ENCODE data around the gene CES1. TPM values are rescaled to one million over a fixed set of nuclear protein-coding genes. Genes with fewer than 3 reads are reported as not detected.
"Not testable (repeated sequence)": the region's sequence is repeated elsewhere in the genome, so short reads cannot be mapped to it uniquely, and the experiment has no call there.

Gene CES1
- total RNA-seq, 1 donor from 2014 or later, result 0.13 TPM

DNA sequence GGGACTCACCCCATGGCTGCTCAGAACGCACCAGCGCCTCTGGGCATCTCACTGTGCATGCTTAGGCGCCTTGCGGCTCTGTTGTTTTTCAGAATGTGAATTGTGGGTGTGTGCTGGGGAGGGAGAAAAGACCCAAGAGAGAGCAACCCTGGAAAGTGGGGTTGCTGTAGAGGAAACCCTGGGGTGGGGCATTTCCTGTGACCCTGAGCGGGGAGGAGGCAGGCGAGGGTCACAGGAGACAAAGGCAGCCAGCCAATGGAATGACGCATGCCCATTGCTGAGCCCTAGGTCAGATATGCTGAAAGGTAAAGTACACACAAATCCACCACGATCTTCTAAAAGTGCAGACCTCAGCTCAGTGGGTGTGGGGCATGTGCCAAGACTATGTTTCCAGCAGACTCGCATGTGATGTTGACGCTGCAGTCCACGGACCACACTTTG, 39.9 kb downstream of the CES1 start:
- not testable (repeated sequence) for DNase-seq (ENCODE audit: low read depth, low spot score)

DNA sequence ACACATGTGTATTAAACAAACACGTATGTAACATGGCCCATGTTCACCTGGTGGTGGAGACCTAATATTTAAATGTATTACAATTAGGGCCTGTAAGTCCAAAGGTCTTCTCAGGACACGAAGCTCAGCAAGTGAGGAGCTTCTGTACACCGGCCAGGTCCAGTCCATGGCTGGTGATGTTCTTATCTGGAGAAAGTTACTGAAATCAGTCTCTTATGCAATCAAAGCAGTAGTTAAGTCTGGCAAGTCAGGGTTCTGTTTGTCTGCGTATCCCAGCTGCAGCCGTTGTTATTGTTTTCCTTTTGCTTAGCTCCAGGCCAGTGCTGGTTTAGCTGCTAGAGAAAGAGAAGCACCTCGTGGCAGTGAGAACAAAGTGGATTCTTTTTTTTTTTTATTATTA, 41.4 kb downstream of the CES1 start:
- DNase-seq (ENCODE audit: low read depth, low spot score), result not testable (repeated sequence)

DNA sequence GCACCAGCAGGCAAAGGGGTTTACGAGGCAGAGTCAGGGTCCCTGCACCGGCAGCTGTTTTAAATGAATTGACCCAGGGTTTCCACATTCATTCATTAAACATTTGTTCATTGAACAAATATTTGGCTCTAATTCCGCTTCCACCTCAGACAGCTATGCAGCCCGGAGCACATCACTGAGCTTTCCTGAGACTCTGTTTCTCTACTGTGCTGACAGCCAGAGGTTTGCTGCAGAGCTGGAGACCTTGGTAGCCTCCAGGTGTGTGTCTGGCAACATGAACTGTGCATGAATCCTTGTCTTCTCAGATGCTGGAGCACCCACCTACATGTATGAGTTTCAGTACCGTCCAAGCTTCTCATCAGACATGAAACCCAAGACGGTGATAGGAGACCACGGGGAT, 42.7 kb downstream of the CES1 start:
- not testable (repeated sequence) for DNase-seq (ENCODE audit: low read depth, low spot score)

DNA sequence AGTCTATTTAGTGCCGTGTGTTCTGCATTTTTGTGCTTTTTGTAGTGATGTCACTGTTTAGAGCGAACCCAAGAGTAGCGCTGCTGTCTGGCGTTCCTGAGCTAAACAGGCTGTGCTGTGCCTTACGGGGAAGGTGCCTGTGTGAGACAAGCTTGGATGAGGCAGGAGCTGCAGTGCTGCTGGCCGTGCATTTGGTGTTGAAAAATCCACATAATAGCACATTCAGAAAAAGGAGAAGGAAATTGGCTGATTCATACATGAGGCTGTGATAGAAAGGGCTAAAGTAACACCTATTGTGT, 50.2 kb downstream of the CES1 start:
- not testable (repeated sequence) for DNase-seq (ENCODE audit: low read depth, low spot score)

DNA sequence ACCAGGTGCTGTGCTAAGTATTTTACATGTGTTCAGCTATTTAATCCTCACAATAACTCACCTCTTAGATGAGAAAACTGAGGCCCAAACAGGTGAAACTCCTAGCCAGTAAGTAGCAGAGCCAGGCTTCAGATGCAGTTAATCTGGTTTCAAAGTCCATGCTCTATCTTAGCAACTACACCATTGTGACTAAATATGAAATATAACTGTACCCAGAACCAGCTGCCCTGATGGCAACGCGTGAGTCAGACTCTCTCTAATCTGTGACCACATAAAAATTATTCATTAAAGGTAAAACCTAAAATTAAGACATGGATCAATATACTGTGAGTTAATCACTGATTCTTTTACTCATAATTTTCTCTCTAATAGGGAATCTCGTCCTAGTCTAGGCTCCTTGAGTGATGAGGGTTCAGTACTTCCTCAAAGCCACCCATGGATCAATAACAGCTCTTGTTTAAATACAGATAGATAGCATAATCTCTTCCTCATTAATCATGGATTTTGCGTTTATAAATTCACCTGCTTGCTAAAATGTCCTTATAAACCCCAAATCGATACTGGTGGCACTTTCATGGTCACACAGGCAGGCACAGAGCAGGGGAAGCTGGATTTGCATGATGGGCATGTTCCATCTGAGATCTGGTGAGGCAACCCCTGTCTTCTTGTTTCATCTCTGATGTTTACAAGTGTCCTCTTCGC, 50.7 kb downstream of the CES1 start:
- not testable (repeated sequence) for DNase-seq (ENCODE audit: low read depth, low spot score)

DNA sequence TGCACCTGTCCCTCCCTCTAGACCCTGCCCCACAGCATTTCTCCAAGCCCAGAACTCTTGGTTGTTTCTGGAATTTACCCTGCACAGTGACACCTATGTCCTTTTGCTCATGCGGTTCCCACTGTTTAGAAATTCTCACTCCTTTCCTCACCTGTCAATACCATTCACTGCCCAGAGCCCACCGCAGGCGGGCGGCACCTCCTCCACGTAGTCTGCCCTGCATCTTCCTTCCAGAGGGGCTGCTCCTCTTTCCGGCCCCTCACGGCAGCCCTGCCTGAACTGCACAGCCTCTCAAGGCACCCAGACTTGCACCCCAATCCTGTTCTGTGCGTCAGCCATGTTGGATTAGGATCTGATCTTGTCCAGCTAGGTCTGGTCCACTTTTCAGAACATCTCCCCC, 51.4 kb downstream of the CES1 start:
- DNase-seq (ENCODE audit: low read depth, low spot score), result not testable (repeated sequence)

DNA sequence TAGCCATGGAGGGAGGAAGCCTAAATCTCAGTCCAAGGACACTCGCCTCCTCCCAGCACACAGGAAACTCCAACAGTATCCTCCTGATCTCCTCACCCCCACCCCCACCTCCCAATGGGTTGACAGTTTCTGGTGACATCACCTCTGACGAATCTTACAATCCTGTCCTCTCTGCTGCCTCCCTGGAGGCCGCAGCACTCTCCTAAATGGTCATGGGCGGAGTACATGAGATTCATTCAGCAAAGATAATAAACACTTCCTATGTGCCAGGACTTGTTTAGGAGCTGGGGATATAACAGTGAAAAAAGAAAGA, 52.8 kb downstream of the CES1 start:
- DNase-seq (ENCODE audit: low read depth, low spot score), result not testable (repeated sequence)

DNA sequence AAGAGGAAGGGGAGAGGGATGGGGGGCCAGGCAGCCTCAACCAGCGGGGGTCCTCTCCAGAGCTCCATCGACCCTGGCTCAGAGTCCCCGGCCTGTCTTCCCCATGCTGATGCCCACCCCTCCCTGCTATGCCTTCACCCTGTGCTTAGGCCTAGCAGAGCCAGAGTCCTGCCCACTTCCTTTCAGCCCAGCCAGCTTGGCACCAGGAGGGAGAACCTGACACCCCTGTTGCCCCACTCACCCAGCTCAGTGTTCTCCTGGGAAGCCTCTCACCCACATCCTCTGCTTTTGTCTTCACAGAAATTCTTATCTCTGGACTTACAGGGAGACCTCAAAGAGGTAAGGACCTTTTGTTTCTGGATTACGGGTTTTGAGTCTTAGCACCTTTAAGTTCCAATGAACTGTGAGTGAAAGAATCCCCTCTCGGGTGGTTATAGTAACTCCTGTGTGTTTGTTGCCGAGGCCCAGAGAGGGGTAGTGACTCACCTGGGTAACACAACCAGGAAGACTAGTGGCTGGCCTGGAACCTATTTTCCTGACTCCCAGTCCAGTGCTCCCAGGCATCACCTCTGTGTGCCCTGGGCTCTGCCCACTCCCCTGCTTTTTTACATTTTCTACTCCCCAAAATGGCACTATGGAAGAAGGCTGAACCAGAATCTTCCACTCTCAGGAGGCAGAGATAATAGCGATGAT, 53.3 kb downstream of the CES1 start:
- DNase-seq (ENCODE audit: low read depth, low spot score), result no peak

DNA sequence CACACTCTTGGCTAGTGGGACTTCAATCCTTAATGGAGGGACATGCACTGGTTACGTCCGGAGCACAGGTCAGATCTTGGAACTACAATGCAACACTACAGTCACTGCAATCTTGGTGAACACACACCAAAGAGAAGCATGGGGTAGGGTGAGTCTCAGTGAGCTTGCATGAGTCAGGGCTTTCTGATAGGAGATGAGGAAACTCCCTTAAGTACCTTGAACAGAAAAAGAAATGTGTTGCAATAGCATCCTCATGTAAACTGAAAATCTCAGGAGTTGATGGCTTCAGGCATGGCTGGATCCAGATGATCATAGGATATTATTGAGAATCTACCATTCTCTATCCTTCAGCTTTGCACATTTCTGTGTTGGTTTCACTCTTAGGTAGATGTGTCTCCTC, 54.1 kb downstream of the CES1 start:
- DNase-seq (ENCODE audit: low read depth, low spot score), result no peak

DNA sequence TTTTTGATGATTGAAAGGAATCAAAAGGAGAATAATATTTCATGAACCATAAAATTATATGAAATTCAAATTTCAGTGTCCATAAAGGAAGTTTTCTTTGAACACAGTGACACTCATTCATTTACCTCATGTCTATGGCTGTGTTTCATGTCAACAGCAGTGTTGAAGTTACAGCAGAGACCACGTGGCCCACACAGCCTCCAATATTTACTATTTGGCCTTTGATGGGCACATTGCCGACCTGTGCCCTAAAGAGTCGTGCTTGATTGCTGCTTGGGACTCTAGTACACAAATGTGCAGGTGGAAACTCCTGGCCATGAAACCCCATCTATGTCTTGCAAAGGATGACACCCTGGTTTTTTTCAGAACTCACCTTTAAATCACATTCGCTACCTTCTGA, 57.0 kb downstream of the CES1 start:
- no peak for DNase-seq (ENCODE audit: low read depth, low spot score)

DNA sequence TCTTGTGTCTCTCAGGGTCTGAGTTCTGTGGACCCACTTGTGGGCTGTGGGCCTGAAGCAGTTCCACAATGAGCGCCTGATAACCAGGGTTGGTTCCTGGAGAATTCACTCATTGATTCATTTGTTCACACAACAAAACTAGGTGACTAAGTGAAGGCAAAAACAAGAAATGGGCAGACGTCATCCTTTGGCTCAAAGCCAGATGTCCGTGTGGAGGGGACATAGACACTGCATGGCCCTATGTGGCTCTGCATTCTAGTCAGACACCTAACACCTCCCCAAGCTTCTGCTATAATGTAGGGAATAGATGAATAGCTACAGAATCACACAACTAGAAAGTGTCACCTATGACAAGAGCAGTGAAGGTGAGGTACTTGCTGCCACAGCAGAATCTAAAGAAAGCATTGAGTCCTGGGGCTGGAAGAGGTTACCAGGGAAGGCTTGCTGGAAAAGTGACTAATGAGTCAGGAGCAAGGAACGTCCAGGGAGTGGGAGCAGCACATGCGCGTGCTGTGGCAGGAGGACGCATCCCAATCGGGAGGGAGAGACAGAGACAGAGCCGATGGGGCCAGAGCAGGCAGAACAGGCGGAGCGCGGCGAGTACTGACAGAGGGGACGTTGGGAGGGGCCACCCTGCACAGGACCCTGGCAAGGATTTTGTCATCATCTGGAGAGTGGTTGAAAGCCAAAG, 58.9 kb downstream of the CES1 start:
- DNase-seq (ENCODE audit: low read depth, low spot score), result no peak

DNA sequence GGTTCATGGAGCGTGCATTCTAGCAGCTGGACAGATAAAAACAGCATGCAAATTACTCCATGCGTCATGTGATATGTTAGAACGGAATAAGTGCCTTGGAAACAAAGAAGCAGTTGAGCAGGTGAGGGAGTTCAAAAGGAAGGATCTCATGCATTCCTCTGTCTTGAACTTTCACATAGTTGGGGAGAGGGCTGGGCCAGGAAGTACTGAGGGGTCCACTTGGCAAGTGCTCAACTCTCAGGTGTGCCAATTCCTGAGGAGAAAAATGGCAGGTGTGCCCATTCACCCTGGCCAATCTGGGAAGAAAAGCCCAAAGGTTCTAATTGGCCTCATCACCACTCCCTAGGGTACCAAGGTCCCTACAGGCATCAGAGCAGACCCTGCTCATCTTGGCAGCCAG, 67.7 kb downstream of the CES1 start:
- DNase-seq (ENCODE audit: low read depth, low spot score), result no peak

DNA sequence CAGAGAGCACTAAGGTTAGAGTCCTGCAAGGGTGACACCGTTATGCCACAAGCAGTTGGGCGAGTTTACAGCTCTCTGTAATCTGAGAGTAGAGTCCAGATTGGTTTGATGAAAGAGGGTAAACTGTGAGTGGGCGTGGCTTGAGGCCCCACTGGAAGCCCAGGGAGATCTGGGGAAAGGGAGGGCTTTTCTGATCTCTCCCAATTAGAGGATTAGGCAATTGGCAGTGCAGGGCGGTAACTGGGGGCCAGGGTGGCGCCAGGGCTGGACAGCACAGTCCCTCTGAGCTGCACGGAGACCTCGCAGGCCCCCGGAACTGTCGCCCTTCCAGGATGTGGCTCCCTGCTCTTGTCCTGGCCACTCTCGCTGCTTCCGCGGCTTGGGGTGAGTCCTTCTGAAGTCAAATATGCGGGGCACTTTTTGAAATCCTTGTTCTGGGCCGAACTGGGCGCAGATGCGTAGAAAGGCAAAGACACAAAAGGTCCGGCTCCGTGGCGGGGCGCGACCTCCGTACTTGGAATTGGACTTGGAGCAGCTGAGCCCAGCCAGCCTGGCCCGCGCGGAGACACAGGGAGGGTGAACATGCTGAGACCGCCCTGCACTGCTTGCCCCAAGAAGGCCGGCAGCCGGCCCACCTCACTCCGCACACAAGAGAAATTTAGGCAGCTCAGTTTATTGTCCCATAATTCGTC, 72.4 kb downstream of the CES1 start:
- DNase-seq (ENCODE audit: low read depth, low spot score), result no peak

DNA sequence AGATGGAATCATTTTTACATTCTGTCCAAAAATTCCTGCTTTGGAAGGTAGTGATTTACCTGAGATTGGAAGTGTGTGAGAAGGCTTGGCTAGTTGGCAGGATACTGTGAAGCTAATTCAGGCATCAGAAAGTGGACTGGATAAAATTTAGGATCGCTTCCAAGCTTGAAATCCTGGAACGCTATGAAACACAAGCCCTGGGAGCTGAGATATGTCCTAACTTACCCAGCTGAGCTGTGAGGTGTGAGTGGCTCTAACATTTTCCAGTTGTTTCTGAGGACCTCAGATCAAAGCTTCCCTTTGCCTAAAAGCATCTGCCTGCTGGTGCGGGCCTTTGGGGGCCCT, 73.0 kb downstream of the CES1 start:
- DNase-seq (ENCODE audit: low read depth, low spot score), result not testable (repeated sequence)

DNA sequence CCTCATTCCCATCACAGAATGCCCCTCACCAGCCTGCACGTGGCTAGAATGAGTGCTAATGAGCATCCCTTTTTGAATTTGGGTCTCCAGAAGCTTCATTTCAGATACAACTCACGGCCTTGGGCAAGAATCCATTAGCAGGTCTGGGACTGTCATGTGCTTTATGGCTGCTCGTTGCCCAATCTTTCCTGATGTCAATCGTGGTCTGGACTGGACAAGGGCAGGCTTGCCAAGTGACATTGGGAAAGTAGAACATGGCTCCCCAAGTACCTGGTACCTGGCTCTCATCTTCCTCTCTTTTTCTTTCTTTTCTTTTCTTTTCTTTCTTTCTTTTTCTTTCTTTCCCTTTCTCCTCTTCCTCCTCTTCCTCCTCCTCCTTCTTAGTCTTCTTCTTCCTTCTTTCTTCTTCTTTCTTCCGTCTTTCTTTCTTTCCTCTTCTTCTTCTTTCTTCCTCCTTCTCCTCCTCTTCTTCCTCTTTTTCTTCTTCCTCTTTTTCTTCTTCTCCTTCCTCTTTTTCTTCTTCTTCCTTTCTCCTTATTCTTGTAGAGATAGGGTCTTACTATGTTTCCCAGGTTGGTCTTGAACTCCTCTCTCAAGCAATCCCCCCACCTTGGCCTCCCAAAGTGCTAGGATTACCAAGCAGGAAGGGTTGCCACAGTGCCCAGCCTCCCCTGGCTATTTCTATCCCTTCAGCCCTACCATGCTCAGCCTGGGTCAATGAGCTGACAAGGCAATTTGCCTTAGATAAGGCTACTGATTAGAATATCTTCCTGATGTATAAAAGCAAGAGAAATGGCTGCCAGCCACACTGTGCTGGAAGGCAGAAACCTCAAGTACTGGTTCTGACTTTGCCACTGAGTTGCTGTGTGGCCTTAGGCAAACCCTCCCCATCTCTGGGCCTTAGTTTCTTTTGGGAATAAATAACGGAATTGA, 75.0 kb downstream of the CES1 start:
- not testable (repeated sequence) for DNase-seq (ENCODE audit: low read depth, low spot score)

DNA sequence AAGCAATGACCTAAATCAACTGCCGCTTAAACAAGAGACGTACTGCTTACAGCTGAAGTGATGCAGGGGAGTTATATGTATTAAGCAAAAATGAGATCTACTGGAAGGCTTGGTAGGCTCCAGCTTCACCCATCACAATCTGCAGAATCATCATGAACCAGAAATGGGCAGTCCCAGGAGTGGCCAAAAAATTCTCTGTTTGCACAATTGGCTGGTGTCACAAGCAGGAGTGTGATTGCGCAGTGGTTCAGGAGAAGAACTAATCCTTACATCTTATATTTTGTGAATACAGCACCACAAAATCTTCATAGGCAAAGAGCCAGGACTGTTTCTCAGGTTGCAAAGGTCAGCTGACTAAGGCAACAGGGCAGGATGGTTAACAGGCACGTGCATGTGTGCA, 75.9 kb downstream of the CES1 start:
- no peak for DNase-seq (ENCODE audit: low read depth, low spot score)

DNA sequence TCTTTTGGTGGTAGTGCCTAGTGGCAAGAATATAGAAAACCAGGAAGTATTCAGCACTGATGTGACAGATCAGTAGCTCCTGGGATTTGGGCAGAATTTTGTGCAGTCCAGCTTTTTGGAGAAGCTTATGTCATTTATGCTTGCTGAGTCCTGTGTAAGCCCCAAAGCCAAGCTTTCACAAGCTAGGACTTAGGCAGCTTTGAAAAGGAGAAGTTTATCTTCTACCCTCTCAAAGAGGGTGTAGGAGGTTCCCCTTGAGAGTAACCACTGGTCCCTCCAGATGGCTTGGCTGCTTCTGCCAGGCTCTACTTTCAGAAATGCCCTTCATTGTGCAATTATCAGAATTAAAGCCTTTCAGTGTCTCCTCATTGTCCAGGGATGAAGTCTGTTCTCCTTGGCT, 78.8 kb downstream of the CES1 start:
- no peak for DNase-seq (ENCODE audit: low read depth, low spot score)

DNA sequence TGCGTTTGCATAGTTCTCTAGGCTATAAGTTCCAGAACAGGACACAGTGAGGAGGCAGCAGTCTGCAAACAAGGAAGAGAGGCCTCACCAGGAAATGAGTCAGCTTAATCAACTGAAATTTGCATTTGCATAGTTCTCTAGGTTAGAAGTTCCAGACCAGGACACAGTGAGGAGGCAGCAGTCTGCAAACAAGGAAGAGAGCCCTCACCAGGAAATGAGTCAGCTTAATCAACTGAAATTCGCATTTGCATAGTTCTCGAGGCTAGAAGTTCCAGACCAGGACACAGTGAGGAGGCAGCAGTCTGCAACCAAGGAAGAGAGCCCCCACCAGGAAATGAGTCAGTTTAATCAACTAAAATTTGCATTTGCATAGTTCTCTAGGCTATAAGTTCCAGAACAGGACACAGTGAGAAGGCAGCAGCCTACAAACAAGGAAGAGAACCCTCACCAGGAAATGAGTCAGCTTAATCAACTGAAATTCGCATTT, 79.7 kb downstream of the CES1 start:
- DNase-seq (ENCODE audit: low read depth, low spot score), result not testable (repeated sequence)
